GM19328 (cell line): Measurements from ENCODE around the gene MCCD1.

Experiments used
- ATAC-seq: cut with Tn5 transposase; IDR thresholded peaks from one replicate; pipeline ENCODE4 v1.9.1; 2021; ENCODE audit warnings: mild to moderate bottlenecking, moderate library complexity; ENCODE audit not compliant: unreplicated experiment

Gene MCCD1

DNA sequence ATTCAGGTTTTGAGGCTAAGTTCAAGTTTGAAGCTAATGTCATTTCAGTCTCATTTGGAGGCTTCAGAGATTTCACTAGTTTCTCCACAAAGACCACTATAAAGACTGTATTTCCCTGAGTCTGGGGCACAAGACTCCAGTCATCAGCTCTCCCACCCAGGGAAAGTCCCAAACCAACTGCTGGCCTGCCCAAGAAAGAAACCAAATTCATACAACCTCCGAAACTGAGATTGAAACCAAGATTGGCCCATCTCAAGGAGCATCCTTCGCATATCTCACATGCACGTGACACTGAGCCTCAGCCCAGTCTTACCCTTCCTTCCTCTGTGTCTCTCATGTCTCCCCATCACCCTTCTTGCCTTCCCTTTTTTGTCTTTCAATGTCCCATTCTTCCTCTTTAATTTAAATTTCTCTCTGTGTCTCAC is 39.8 kb downstream of the MCCD1 start:
- ATAC-seq = peak; percentile 74

DNA sequence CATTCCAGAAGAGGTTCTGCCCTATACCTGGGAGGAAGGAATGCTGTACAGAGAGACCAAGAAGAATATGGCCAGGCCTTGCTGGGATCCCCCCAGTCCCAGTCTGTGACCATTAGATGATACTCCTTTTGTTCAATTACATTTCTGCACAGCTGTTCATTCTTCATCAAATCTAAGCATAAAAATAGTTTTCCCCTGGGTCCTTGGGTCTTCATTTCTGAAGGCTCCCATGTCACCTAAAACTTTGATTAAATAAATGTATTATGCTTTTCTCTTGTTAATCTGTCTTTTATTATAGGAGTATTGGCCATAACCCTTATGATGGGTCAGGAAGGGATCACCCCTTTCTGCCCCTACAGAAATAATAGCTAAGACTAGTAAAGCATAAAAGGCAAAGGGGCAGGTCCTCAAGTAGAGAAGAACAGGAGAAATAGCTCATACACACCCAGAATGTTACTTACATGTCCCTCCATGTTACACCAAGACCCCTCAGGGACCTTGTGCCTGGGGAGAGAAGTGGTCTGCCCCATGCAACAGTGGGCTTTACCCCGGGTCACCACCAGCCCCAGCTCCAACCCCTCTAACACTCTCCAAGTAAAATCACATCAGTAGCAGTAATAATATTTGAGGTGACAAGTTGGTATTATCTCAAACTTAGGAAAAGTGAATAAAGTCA is 41.2 kb downstream of the MCCD1 start:
- ATAC-seq = no peak

DNA sequence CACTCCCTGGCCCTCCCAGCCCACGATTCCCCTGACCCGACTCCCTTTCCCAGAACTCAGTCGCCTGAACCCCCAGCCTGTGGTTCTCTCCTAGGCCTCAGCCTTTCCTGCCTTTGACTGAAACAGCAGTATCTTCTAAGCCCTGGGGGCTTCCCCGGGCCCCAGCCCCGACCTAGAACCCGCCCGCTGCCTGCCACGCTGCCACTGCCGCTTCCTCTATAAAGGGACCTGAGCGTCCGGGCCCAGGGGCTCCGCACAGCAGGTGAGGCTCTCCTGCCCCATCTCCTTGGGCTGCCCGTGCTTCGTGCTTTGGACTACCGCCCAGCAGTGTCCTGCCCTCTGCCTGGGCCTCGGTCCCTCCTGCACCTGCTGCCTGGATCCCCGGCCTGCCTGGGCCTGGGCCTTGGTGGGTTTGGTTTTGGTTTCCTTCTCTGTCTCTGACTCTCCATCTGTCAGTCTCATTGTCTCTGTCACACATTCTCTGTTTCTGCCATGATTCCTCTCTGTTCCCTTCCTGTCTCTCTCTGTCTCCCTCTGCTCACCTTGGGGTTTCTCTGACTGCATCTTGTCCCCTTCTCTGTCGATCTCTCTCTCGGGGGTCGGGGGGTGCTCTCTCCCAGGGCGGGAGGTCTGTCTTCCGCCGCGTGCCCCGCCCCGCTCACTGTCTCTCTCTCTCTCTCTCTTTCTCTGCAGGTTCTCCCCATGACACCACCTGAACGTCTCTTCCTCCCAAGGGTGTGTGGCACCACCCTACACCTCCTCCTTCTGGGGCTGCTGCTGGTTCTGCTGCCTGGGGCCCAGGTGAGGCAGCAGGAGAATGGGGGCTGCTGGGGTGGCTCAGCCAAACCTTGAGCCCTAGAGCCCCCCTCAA is 43.5 kb downstream of the MCCD1 start, which contains the start of gene LTA:
TSS of gene LTA (plus strand) at position 249 of the 871 bp plus-strand sequence. CDS start at position 703, 454 bp downstream.
- ATAC-seq = peak; percentile 42

DNA sequence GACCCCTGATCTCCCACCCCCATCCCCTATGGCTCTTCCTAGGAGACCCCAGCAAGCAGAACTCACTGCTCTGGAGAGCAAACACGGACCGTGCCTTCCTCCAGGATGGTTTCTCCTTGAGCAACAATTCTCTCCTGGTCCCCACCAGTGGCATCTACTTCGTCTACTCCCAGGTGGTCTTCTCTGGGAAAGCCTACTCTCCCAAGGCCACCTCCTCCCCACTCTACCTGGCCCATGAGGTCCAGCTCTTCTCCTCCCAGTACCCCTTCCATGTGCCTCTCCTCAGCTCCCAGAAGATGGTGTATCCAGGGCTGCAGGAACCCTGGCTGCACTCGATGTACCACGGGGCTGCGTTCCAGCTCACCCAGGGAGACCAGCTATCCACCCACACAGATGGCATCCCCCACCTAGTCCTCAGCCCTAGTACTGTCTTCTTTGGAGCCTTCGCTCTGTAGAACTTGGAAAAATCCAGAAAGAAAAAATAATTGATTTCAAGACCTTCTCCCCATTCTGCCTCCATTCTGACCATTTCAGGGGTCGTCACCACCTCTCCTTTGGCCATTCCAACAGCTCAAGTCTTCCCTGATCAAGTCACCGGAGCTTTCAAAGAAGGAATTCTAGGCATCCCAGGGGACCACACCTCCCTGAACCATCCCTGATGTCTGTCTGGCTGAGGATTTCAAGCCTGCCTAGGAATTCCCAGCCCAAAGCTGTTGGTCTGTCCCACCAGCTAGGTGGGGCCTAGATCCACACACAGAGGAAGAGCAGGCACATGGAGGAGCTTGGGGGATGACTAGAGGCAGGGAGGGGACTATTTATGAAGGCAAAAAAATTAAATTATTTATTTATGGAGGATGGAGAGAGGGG is 44.7 kb downstream of the MCCD1 start:
- no peak for ATAC-seq

DNA sequence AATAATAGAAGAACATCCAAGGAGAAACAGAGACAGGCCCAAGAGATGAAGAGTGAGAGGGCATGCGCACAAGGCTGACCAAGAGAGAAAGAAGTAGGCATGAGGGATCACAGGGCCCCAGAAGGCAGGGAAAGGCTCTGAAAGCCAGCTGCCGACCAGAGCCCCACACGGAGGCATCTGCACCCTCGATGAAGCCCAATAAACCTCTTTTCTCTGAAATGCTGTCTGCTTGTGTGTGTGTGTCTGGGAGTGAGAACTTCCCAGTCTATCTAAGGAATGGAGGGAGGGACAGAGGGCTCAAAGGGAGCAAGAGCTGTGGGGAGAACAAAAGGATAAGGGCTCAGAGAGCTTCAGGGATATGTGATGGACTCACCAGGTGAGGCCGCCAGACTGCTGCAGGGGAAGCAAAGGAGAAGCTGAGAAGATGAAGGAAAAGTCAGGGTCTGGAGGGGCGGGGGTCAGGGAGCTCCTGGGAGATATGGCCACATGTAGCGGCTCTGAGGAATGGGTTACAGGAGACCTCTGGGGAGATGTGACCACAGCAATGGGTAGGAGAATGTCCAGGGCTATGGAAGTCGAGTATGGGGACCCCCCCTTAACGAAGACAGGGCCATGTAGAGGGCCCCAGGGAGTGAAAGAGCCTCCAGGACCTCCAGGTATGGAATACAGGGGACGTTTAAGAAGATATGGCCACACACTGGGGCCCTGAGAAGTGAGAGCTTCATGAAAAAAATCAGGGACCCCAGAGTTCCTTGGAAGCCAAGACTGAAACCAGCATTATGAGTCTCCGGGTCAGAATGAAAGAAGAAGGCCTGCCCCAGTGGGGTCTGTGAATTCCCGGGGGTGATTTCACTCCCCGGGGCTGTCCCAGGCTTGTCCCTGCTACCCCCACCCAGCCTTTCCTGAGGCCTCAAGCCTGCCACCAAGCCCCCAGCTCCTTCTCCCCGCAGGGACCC is 45.6 kb downstream of the MCCD1 start:
- ATAC-seq = no peak

DNA sequence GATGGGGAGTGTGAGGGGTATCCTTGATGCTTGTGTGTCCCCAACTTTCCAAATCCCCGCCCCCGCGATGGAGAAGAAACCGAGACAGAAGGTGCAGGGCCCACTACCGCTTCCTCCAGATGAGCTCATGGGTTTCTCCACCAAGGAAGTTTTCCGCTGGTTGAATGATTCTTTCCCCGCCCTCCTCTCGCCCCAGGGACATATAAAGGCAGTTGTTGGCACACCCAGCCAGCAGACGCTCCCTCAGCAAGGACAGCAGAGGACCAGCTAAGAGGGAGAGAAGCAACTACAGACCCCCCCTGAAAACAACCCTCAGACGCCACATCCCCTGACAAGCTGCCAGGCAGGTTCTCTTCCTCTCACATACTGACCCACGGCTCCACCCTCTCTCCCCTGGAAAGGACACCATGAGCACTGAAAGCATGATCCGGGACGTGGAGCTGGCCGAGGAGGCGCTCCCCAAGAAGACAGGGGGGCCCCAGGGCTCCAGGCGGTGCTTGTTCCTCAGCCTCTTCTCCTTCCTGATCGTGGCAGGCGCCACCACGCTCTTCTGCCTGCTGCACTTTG is 46.7 kb downstream of the MCCD1 start, which contains the start of gene TNF:
TSS of gene TNF (plus strand) at position 231 of the 567 bp plus-strand sequence. CDS start at position 408, 177 bp downstream.
- ATAC-seq = no peak

DNA sequence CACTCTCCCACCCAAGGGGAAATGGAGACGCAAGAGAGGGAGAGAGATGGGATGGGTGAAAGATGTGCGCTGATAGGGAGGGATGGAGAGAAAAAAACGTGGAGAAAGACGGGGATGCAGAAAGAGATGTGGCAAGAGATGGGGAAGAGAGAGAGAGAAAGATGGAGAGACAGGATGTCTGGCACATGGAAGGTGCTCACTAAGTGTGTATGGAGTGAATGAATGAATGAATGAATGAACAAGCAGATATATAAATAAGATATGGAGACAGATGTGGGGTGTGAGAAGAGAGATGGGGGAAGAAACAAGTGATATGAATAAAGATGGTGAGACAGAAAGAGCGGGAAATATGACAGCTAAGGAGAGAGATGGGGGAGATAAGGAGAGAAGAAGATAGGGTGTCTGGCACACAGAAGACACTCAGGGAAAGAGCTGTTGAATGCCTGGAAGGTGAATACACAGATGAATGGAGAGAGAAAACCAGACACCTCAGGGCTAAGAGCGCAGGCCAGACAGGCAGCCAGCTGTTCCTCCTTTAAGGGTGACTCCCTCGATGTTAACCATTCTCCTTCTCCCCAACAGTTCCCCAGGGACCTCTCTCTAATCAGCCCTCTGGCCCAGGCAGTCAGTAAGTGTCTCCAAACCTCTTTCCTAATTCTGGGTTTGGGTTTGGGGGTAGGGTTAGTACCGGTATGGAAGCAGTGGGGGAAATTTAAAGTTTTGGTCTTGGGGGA is 47.4 kb downstream of the MCCD1 start:
- no peak for ATAC-seq

DNA sequence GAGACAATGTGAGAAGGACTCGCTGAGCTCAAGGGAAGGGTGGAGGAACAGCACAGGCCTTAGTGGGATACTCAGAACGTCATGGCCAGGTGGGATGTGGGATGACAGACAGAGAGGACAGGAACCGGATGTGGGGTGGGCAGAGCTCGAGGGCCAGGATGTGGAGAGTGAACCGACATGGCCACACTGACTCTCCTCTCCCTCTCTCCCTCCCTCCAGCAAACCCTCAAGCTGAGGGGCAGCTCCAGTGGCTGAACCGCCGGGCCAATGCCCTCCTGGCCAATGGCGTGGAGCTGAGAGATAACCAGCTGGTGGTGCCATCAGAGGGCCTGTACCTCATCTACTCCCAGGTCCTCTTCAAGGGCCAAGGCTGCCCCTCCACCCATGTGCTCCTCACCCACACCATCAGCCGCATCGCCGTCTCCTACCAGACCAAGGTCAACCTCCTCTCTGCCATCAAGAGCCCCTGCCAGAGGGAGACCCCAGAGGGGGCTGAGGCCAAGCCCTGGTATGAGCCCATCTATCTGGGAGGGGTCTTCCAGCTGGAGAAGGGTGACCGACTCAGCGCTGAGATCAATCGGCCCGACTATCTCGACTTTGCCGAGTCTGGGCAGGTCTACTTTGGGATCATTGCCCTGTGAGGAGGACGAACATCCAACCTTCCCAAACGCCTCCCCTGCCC is 48.3 kb downstream of the MCCD1 start:
- no peak for ATAC-seq

DNA sequence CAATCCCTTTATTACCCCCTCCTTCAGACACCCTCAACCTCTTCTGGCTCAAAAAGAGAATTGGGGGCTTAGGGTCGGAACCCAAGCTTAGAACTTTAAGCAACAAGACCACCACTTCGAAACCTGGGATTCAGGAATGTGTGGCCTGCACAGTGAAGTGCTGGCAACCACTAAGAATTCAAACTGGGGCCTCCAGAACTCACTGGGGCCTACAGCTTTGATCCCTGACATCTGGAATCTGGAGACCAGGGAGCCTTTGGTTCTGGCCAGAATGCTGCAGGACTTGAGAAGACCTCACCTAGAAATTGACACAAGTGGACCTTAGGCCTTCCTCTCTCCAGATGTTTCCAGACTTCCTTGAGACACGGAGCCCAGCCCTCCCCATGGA is 48.8 kb downstream of the MCCD1 start:
- ATAC-seq = no peak

DNA sequence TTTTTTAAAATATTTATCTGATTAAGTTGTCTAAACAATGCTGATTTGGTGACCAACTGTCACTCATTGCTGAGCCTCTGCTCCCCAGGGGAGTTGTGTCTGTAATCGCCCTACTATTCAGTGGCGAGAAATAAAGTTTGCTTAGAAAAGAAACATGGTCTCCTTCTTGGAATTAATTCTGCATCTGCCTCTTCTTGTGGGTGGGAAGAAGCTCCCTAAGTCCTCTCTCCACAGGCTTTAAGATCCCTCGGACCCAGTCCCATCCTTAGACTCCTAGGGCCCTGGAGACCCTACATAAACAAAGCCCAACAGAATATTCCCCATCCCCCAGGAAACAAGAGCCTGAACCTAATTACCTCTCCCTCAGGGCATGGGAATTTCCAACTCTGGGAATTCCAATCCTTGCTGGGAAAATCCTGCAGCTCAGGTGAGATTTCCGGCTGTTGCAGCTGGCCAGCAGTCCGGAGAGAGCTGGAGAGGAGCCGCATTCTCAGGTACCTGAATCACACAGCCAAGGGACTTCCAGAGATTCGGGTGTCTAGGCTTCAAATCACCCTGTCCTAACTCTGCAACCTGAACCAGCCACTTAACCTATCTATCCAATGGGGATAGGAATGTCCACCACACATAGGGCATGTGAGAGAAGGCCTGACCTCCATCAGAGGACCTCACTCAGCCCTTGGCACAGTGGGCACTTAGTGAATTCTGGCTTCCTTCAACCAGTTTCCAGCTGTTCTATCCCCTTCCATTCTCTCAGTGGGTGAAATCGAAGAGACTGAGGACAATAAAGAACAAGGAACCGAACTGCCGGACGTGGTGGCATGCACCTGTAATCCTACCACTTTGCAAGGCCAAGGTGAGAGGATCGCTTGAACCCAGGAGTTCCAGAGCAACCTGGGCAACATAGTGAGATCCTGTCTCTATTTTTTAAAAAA is 49.7 kb downstream of the MCCD1 start:
- no peak for ATAC-seq

DNA sequence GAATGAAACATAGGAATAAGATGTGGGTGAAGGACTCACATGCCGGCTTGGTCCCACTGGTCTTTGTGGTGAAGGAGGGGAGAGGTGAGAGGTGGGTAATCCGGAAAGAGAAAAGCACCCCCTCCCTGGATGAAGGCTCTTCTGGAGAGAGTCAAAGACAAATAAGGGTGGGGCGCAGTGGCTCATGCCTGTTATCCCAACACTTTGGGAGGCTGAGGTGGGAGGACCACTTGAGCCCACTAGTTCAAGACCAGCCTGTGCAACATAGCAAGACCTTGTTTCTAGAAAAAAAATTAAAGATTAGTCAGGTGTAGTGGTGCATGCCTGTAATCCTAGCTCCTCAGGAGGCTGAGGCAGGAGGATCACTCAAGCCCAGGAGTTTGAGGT is 50.4 kb downstream of the MCCD1 start:
- ATAC-seq = no peak
